Ishikawa (cell line): Measurements from ENCODE around the gene IRF6.

Source experiments
- CEBPB ChIP-seq: IDR thresholded peaks from 2 replicates; pipeline ENCODE4 v1.6.1; 2012
- CREB1 ChIP-seq: IDR thresholded peaks from 2 replicates; pipeline ENCODE4 v1.6.1; 2012; ENCODE audit warnings: low read depth
- EGR1 ChIP-seq: IDR thresholded peaks from 2 replicates; pipeline ENCODE4 v1.6.1; 2012
- EP300 ChIP-seq: IDR thresholded peaks from 2 replicates; pipeline ENCODE4 v1.6.1; 2012; ENCODE audit warnings: borderline replicate concordance
- FOXM1 ChIP-seq: IDR thresholded peaks from 2 replicates; pipeline ENCODE4 v1.6.1; 2012; ENCODE audit warnings: low read depth, borderline replicate concordance
- NFIC ChIP-seq: IDR thresholded peaks from 2 replicates; pipeline ENCODE4 v1.6.1; 2012
- RAD21 ChIP-seq: IDR thresholded peaks from 2 replicates; pipeline ENCODE4 v1.6.1; 2012; ENCODE audit warnings: low read depth
- REST ChIP-seq: IDR thresholded peaks from 2 replicates; pipeline ENCODE4 v1.6.1; 2012; ENCODE audit warnings: low read depth, mild to moderate bottlenecking
- TAF1 ChIP-seq: IDR thresholded peaks from 2 replicates; pipeline ENCODE4 v1.6.1; 2012; ENCODE audit warnings: low read depth, mild to moderate bottlenecking
- TCF12 ChIP-seq: IDR thresholded peaks from 2 replicates; pipeline ENCODE4 v1.6.1; 2012; ENCODE audit warnings: low read depth
- TEAD4 ChIP-seq: IDR thresholded peaks from 2 replicates; pipeline ENCODE4 v1.6.1; 2012
- YY1 ChIP-seq: IDR thresholded peaks from 2 replicates; pipeline ENCODE4 v1.6.1; 2012; ENCODE audit warnings: low read depth
- ZBTB7A ChIP-seq: IDR thresholded peaks from 2 replicates; pipeline ENCODE4 v1.6.1; 2012; ENCODE audit warnings: low read depth
- TF ChIP-seq, protein P1 (sequence below): IDR thresholded peaks from 2 replicates; pipeline ENCODE4 v1.6.1; 2012
- TF ChIP-seq, protein P2 (sequence below): IDR thresholded peaks from 2 replicates; pipeline ENCODE4 v1.6.1; 2012

Gene IRF6

GRCh38 chr1:209756615-209757445, 49.1 kb downstream of the IRF6 start:
- no peak for TF ChIP-seq TCF12
- no peak for TF ChIP-seq REST
- TF ChIP-seq NFIC, result no peak
- no peak for TF ChIP-seq EGR1
- TF ChIP-seq, protein P1, sequence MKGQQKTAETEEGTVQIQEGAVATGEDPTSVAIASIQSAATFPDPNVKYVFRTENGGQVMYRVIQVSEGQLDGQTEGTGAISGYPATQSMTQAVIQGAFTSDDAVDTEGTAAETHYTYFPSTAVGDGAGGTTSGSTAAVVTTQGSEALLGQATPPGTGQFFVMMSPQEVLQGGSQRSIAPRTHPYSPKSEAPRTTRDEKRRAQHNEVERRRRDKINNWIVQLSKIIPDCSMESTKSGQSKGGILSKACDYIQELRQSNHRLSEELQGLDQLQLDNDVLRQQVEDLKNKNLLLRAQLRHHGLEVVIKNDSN, result no peak
- TF ChIP-seq EP300, result no peak
- TF ChIP-seq, protein P2, sequence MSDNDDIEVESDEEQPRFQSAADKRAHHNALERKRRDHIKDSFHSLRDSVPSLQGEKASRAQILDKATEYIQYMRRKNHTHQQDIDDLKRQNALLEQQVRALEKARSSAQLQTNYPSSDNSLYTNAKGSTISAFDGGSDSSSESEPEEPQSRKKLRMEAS, result no peak
- no peak for TF ChIP-seq FOXM1
- no peak for TF ChIP-seq TEAD4
- no peak for TF ChIP-seq ZBTB7A

- TF ChIP-seq EGR1 (no peak), CEBPB (no peak), ZBTB7A (no peak), TCF12 (no peak), TAF1 (no peak)
- TF ChIP-seq, protein P1, result no peak
- TF ChIP-seq, protein P2, result no peak
These were observed 49.9 kb downstream of the IRF6 start, which contains the start of gene TRAF3IP3 for GRCh38 chr1:209755926-209756614. TRAF3IP3 (plus strand) TSS chr1:209756053; CDS start chr1:209760040, 3,987 bp downstream.

- TF ChIP-seq TCF12, result no peak
- no peak for TF ChIP-seq TEAD4
- no peak for TF ChIP-seq NFIC
- no peak for TF ChIP-seq FOXM1
- no peak for TF ChIP-seq ZBTB7A
- no peak for TF ChIP-seq CREB1
- no peak for TF ChIP-seq EP300
- no peak for TF ChIP-seq CEBPB
- TF ChIP-seq RAD21, result no peak
- TF ChIP-seq, protein P2, result no peak
- no peak for TF ChIP-seq TAF1
- no peak for TF ChIP-seq EGR1
- no peak for TF ChIP-seq YY1
- TF ChIP-seq REST, result no peak
- TF ChIP-seq, protein P1, result no peak
These were observed 50.7 kb downstream of the IRF6 start for GRCh38 chr1:209755256-209755655.

DNA sequence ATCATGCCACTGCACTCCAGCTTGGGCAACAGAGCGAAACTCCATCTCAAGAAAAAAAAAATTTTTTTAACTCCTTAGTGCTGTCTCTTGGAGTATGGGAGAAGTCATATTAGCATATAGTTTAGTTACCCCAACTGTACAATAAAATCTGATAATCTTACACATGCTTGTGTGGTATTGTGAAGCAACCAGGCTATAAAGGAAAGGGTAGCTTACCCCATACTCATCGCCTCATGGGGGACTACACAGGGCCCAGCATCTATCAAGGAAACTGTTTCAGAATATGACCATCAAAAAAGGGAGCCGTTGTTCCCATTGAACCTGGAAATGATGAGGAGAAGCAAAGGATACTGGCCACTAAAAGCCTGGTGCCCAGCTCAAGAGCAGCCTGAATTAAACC, 53.1 kb downstream of the IRF6 start:
- TF ChIP-seq, protein P1, result no peak
- no peak for TF ChIP-seq TCF12
- TF ChIP-seq CEBPB, result no peak
- TF ChIP-seq EGR1, result no peak
- TF ChIP-seq FOXM1, result no peak
